Stimulated activated CD4-positive, alpha-beta T cell treated with anti-CD3 and anti-CD28 coated beads, Interleukin-15, amount 100 ng/mL, for 24 hours (primary cell): ENCODE data around the gene NEK5.
"Not testable (repeated sequence)": the region's sequence is repeated elsewhere in the genome, so short reads cannot be mapped to it uniquely, and the experiment has no call there.

Experiments used
- DNase-seq: peaks from one replicate; pipeline ENCODE4 v3.0.0-alpha.2; 2020

Gene NEK5

GRCh38 chr13:52130641-52131040, 1.8 kb upstream of the NEK5 start:
- no peak for DNase-seq

GRCh38 chr13:52127783-52128702, 830 bp downstream of the NEK5 start:
- peak; percentile 61 for DNase-seq

GRCh38 chr13:52127378-52127777, 1.5 kb downstream of the NEK5 start:
- DNase-seq = no peak

- DNase-seq = no peak
Measured at GRCh38 chr13:52125547-52125946, 3.3 kb downstream of the NEK5 start.

- no peak for DNase-seq
Measured at GRCh38 chr13:52118595-52118994, 10.3 kb downstream of the NEK5 start.

GRCh38 chr13:52118095-52118494, 10.8 kb downstream of the NEK5 start:
- DNase-seq = no peak

- no peak for DNase-seq
Measured at GRCh38 chr13:52112591-52112990, 16.3 kb downstream of the NEK5 start.

- DNase-seq = no peak
Measured at GRCh38 chr13:52109116-52109670, 19.7 kb downstream of the NEK5 start.

GRCh38 chr13:52105841-52106240, 23.0 kb downstream of the NEK5 start:
- no peak for DNase-seq

GRCh38 chr13:52104624-52105023, 24.2 kb downstream of the NEK5 start:
- no peak for DNase-seq

- no peak for DNase-seq
Measured at GRCh38 chr13:52103386-52103785, 25.5 kb downstream of the NEK5 start.

- DNase-seq = not testable (repeated sequence)
Measured at GRCh38 chr13:52102423-52102822, 26.4 kb downstream of the NEK5 start.

- no peak for DNase-seq
Measured at GRCh38 chr13:52097197-52097596, 31.7 kb downstream of the NEK5 start.

- no peak for DNase-seq
Measured at GRCh38 chr13:52096748-52097147, 32.1 kb downstream of the NEK5 start.

GRCh38 chr13:52096062-52096461, 32.8 kb downstream of the NEK5 start:
- no peak for DNase-seq

- DNase-seq = no peak
Measured at GRCh38 chr13:52092087-52092486, 36.8 kb downstream of the NEK5 start.

GRCh38 chr13:52091473-52091872, 37.4 kb downstream of the NEK5 start:
- DNase-seq = no peak

- no peak for DNase-seq
Measured at GRCh38 chr13:52085421-52085820, 43.5 kb downstream of the NEK5 start.

GRCh38 chr13:52084981-52085380, 43.9 kb downstream of the NEK5 start:
- not testable (repeated sequence) for DNase-seq

GRCh38 chr13:52082601-52083000, 46.3 kb downstream of the NEK5 start:
- no peak for DNase-seq

- not testable (repeated sequence) for DNase-seq
Measured at GRCh38 chr13:52079891-52080290, 49.0 kb downstream of the NEK5 start.

- DNase-seq = peak; percentile 37
Measured at GRCh38 chr13:52070929-52071523, 57.8 kb downstream of the NEK5 start.

- DNase-seq = no peak
Measured at GRCh38 chr13:52067237-52067636, 61.6 kb downstream of the NEK5 start.

GRCh38 chr13:52061587-52061986, 67.3 kb downstream of the NEK5 start:
- no peak for DNase-seq
